GM12801 (cell line): Measurements from ENCODE around the gene C11orf52.

Experiments used
- CTCF ChIP-seq: IDR thresholded peaks from one replicate; pipeline ENCODE4 v1.5.1; 2011; ENCODE audit warnings: control low read depth; ENCODE audit not compliant: insufficient read length; ENCODE audit errors: extremely low read depth

C11orf52 gene

GRCh38 chr11:111878849-111879636 lies 39.7 kb upstream of the C11orf52 start, which contains the start of the genes CFAP68 and FDXACB1:
Gene CFAP68 (plus strand): TSS chr11:111879541. CDS start chr11:111879561, 20 bp downstream.
Gene FDXACB1 (minus strand): TSS chr11:111879165. CDS start chr11:111879132, 33 bp downstream.
- peak; percentile 32 for TF ChIP-seq CTCF

GRCh38 chr11:111879637-111879960 lies 39.1 kb upstream of the C11orf52 start:
- no peak for TF ChIP-seq CTCF

GRCh38 chr11:111882202-111882601 lies 36.5 kb upstream of the C11orf52 start:
- TF ChIP-seq CTCF, result no peak

- no peak for TF ChIP-seq CTCF
These were observed 32.7 kb upstream of the C11orf52 start for GRCh38 chr11:111886032-111886431.

GRCh38 chr11:111886844-111887243 lies 31.9 kb upstream of the C11orf52 start:
- TF ChIP-seq CTCF, result no peak

GRCh38 chr11:111905411-111905810 lies 13.3 kb upstream of the C11orf52 start:
- TF ChIP-seq CTCF, result no peak

- no peak for TF ChIP-seq CTCF
These were observed 12.0 kb upstream of the C11orf52 start for GRCh38 chr11:111906680-111907079.
